HFF-Myc (cell line): Measurements from ENCODE around the gene REXO2.

ENCODE experiments used
- DNase-seq: peaks from one replicate; pipeline ENCODE4 v3.0.0-alpha.2; 2011; ENCODE audit warnings: low read depth; ENCODE audit errors: extremely low read depth
- H3K4me3 ChIP-seq: replicated peaks from 2 replicates; pipeline ENCODE4 v1.5.1; 2011; ENCODE audit warnings: low read depth, mild to moderate bottlenecking, control low read depth, low read length
- CTCF ChIP-seq: IDR thresholded peaks from 2 replicates; pipeline ENCODE4 v1.5.1; 2012; ENCODE audit warnings: mild to moderate bottlenecking, low read depth, low read length, control low read depth; ENCODE audit errors: missing control alignments

The REXO2 gene

GRCh38 chr11:114478768-114479167, 39.5 kb downstream of the REXO2 start:
- TF ChIP-seq CTCF: no peak
- DNase-seq: no peak
- H3K4me3 ChIP-seq: no peak overlapping the region

GRCh38 chr11:114479331-114479730, 40.1 kb downstream of the REXO2 start:
- no peak for TF ChIP-seq CTCF
- H3K4me3 ChIP-seq: no peak overlapping the region
- no peak for DNase-seq

- DNase-seq: no peak
- TF ChIP-seq CTCF: no peak
- H3K4me3 ChIP-seq: no peak overlapping the region
Measured at GRCh38 chr11:114482114-114482513, 42.8 kb downstream of the REXO2 start.

- DNase-seq: no peak
- no peak overlapping the region for H3K4me3 ChIP-seq
- no peak for TF ChIP-seq CTCF
Measured at GRCh38 chr11:114483929-114484328, 44.7 kb downstream of the REXO2 start.

- TF ChIP-seq CTCF: no peak
- H3K4me3 ChIP-seq: no peak overlapping the region
- DNase-seq: no peak
Measured at GRCh38 chr11:114496915-114497314, 57.6 kb downstream of the REXO2 start.

- H3K4me3 ChIP-seq: no peak overlapping the region
- TF ChIP-seq CTCF: no peak
- DNase-seq: no peak
Measured at GRCh38 chr11:114499756-114500155, 60.5 kb downstream of the REXO2 start.
